ENCODE measurements around the gene TMEM74B. TPM values are rescaled to one million over a fixed set of nuclear protein-coding genes. Genes with fewer than 3 reads are reported as not detected.

Gene TMEM74B
- total RNA-seq, 1 donor from 2014 or later = 4.2 TPM

DNA sequence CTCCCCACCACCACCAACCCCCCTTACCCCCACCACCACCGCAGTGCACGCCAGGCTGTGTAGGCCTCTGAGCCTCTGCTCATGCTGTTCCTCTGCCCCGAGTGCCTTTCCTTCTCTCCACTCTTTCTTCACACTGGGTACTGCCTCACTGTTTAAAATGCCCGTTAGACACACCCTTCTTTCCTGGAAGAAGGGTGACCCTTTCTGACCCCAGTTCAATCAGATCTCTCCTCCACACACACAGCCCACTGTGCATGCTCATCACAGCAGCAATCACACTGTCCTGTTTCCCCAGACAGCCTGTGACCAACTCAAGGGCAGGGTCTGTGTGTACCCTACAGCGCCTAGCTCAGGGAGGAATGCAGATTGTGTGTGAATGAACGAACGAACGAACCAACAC, 10.0 kb downstream of the TMEM74B start:
- Histone ChIP-seq H3K36me3 (peaks cover 61% of the 10 kb centered on the region), H3K27ac (replicated peaks) (no peak overlapping the region), H3K27me3 (ENCODE audit: low read depth) (no peaks in the 10 kb centered on the region), H3K4me1 (no peaks in the 10 kb centered on the region), H3K9me3 (replicated peaks) (no peaks in the 10 kb centered on the region), H3K4me3 (no peak overlapping the region)
- DNase-seq = no peak
- TF ChIP-seq, protein P1, sequence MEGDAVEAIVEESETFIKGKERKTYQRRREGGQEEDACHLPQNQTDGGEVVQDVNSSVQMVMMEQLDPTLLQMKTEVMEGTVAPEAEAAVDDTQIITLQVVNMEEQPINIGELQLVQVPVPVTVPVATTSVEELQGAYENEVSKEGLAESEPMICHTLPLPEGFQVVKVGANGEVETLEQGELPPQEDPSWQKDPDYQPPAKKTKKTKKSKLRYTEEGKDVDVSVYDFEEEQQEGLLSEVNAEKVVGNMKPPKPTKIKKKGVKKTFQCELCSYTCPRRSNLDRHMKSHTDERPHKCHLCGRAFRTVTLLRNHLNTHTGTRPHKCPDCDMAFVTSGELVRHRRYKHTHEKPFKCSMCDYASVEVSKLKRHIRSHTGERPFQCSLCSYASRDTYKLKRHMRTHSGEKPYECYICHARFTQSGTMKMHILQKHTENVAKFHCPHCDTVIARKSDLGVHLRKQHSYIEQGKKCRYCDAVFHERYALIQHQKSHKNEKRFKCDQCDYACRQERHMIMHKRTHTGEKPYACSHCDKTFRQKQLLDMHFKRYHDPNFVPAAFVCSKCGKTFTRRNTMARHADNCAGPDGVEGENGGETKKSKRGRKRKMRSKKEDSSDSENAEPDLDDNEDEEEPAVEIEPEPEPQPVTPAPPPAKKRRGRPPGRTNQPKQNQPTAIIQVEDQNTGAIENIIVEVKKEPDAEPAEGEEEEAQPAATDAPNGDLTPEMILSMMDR (IDR thresholded peaks at IDR 0.05; ENCODE audit: borderline replicate concordance) = no peak
- intact Hi-C loops (cut with micrococcal nuclease) = no loop called here

DNA sequence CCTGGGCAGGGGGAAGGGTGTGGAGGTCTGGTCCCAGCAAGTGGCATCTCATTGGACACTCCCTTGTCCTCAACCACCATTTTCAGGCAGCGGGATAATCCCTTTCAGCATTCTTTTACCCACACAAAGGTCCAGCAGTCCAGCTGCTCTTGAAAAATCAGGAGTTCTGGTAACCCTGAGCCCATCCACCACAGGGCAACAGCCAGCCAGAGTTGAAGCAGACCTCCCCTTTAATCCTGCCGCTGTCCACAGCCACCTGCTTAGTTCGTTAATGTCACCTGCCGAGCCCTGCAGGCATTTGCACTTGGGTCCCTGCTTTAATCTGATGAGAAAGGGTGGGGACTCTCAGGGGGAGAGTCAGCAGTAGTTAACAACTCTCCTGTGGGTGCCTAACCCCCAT, 11.1 kb downstream of the TMEM74B start:
- H3K4me1 ChIP-seq = no peaks in the 10 kb centered on the region
- DNase-seq = no peak
- no peaks in the 10 kb centered on the region for H3K9me3 ChIP-seq (replicated peaks)
- H3K27me3 ChIP-seq (ENCODE audit: low read depth) = no peaks in the 10 kb centered on the region
- TF ChIP-seq, protein P1 (IDR thresholded peaks at IDR 0.05; ENCODE audit: borderline replicate concordance) = no peak
- intact Hi-C loops (cut with micrococcal nuclease) = no loop called here
- H3K4me3 ChIP-seq = no peak overlapping the region
- H3K36me3 ChIP-seq = peaks cover 72% of the 10 kb centered on the region
- no peak overlapping the region for H3K27ac ChIP-seq (replicated peaks)

DNA sequence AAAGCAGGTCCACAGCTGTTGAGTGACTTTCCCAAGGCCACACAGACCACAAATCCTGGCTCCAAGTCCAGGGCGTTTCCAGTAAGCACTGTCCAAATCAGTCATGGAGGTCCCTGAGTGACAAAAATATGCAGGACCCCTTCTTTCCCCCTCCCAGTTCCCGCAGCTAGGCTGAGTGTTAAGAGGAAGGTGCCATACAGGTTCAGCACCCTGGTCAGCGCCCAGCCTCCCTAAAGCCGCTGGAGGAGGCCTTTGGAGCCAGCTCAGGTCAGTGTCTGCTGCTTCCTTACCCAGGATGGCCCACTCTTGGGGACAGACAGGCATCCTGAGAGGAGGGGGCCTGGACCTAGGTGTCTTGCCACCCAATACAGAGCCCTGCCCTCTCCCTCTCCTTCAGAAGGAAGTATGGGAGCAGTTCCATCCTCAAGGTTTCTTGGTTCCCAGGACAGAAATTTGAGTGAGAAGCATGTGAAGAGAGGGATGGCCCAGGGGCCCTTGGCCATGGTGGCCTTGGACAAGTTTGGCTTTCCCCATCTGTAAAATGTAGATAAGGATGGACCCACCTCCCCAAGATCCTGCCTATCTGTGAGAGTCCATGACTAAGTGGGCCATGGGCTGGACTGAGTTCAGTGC, 13.2 kb downstream of the TMEM74B start:
- Histone ChIP-seq H3K4me3 (no peak overlapping the region), H3K27me3 (ENCODE audit: low read depth) (no peaks in the 10 kb centered on the region), H3K27ac (replicated peaks) (no peak overlapping the region), H3K9me3 (replicated peaks) (no peaks in the 10 kb centered on the region), H3K4me1 (no peaks in the 10 kb centered on the region), H3K36me3 (peaks cover 93% of the 10 kb centered on the region)
- intact Hi-C loops (cut with micrococcal nuclease) = no loop called here
- DNase-seq = no peak
- TF ChIP-seq, protein P1 (IDR thresholded peaks at IDR 0.05; ENCODE audit: borderline replicate concordance) = no peak

DNA sequence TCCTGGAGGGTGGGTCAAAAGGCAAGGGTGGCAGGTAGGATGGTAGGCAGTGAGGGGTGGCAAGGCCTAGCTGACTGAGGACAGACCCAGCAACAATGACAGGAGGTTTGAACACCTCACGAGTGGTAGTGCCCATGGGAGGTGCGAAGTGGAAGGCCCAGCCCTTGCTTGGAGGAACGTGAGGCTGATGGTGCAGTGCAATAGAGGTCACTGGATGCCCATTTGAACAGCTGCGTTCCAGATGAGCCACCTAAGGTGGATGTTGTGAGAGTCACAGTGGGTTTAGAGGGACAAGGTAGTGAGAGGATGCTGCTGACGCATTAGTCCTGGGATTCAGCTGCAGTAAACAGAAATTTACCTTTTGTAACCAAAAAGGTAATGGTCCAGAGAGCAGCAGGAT, 15.6 kb downstream of the TMEM74B start:
- no peak overlapping the region for H3K27ac ChIP-seq (replicated peaks)
- no peaks in the 10 kb centered on the region for H3K27me3 ChIP-seq (ENCODE audit: low read depth)
- DNase-seq = no peak
- H3K4me1 ChIP-seq = peaks cover 3% of the 10 kb centered on the region
- TF ChIP-seq, protein P1 (IDR thresholded peaks at IDR 0.05; ENCODE audit: borderline replicate concordance) = no peak
- peaks cover 100% of the 10 kb centered on the region for H3K36me3 ChIP-seq
- H3K4me3 ChIP-seq = no peak overlapping the region
- H3K9me3 ChIP-seq (replicated peaks) = no peaks in the 10 kb centered on the region
- intact Hi-C loops (cut with micrococcal nuclease) = no loop called here

DNA sequence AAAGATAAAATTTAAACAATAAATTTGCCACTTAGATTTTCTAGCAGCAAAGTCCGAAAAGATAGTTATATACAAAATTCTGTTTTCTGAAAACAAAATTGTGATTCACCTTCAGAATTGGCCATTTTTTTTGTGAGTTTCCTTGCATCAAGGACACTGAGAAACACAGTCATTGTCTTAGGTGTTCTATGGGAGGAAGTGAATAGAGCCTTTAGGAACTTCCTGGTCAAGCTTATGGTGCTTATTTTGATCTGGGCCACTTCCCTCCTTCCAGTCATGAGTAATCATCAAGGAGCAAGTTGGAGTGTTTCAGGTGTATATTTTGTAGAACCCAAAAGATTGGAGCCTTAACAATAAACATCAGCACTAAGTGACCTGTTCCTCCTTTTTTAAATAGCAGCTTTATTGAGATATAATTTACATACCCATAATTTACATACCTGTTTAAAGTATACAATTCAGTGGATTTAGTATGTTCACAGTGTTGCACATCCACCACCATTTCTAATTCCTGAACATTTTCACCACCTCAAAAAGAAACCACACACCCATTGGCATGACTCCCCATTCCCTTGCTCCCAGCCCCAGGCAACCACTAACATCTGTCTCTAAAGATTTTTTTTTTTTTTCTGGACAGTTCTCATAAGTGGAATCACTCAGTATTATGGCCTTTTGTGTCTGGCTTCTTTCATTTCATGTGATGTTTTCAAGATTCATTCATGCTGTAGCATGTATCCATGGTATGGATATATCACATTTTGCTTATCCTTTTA, 17.6 kb downstream of the TMEM74B start:
- H3K27me3 ChIP-seq (ENCODE audit: low read depth) = no peaks in the 10 kb centered on the region
- intact Hi-C loops (cut with micrococcal nuclease) = no loop called here
- H3K9me3 ChIP-seq (replicated peaks) = no peaks in the 10 kb centered on the region
- H3K4me1 ChIP-seq = peaks cover 23% of the 10 kb centered on the region
- H3K4me3 ChIP-seq = no peak overlapping the region
- no peak for DNase-seq
- H3K36me3 ChIP-seq = peaks cover 94% of the 10 kb centered on the region
- H3K27ac ChIP-seq (replicated peaks) = no peak overlapping the region
- TF ChIP-seq, protein P1 (IDR thresholded peaks at IDR 0.05; ENCODE audit: borderline replicate concordance) = no peak
